GM21619 (cell line): ENCODE results near the gene AADACL4.

Source experiments
- ATAC-seq: cut with Tn5 transposase; IDR thresholded peaks from one replicate; pipeline ENCODE4 v1.9.1; 2021; ENCODE audit not compliant: unreplicated experiment

The AADACL4 gene

GRCh38 chr1:12643785-12644184 is at the start of gene AADACL4:
AADACL4 (plus strand) TSS chr1:12644085; CDS start chr1:12644547, 462 bp downstream.
- no peak for ATAC-seq

DNA sequence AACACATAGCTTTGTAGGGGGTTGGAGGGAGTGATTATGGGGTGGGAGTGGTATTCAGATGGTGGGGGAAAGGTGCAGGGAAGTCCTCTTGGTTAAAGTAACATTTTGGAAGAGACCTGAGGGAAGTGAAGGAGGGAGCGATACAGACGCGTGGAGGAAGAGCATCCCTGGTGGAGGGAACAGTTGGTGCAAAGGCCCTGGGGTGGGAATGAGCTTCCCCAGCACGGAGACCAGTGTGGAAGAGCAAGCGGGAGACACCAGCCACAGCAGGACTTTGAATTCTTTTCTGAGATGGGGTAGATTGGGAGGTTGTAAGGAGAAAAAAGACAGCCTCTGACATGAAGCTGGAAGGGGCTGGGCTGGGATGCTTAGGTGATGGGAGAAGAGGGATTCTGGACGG is 49.4 kb upstream of the AADACL4 start:
- ATAC-seq = no peak

DNA sequence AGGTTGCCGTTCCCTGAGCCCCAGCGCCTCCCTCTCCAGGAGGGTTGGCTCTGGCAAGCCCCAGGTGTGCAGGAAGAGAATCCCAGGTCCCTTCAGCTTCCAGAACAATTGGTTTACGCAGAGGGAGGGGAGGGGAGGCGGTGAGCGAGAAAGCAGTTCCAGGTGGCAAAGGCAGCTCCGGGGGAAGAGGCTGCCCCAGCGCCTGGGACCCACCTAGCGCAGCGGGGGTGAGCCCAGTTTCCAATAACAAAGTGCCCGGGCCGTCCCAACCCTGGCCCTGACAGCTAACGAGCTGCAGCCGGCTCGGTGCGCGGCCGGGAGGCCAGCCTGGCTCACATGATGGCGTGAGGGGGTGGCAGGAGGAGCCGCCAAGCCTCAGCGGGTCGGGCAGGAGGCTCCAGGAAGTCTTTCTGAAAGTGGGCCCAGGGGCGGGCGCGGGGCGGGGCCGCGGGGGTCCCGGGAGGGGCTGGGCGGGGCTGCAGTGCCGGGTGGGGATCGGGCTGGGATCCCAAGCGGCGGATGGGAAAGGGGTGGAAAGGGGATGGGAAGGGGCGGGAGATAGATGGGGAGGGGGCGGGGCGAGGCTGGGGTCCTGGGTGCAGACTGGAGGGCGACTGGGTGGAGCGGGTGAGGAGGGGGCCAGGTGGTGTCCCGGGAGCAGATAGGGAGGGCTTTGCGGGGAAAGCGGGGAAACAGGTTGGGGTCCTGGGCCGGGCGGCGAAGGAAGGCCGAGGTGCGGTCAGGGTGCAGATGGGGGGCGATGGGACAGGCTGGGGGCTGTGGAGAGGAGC is 48.7 kb upstream of the AADACL4 start:
- ATAC-seq = no peak

DNA sequence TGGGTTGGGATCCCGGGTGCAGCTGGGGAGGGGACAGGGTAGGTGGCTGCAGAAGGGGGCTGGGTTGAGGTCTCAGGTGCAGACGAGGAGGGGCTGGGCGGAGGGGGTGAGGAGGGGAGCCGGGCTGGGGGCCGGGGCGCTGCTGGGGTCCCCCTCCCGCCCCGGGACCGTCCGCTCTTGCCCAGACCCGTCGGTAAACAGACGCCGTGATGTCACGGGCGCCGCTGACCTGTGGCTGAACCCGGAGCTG is 48.2 kb upstream of the AADACL4 start:
- no peak for ATAC-seq

- peak; percentile 69 for ATAC-seq
Observed at GRCh38 chr1:12596007-12596821, 47.7 kb upstream of the AADACL4 start.

- ATAC-seq = no peak
Observed at GRCh38 chr1:12597792-12598191, 46.1 kb upstream of the AADACL4 start.

- ATAC-seq = no peak
Observed at GRCh38 chr1:12598974-12599373, 44.9 kb upstream of the AADACL4 start.

- ATAC-seq = no peak
Observed at GRCh38 chr1:12599657-12600056, 44.2 kb upstream of the AADACL4 start.

DNA sequence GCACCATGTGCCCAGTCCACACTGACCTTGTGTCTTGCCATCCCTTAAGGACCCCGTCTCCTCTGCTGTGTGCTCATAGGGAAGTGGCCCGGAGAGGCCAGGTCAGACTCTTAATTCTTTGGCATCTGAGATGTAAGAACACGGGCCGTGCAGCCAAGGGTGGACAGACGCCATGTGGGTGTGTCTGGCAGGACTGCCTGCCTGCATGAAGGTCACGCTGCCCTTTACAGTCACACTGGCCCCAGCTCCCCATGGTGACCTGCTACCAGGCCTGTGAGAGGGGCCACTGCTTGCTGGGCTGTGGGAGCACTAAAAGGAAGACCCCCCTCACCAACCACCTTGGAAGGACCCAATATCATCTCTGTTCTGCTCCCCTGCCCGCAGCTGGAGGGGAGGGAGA is 43.5 kb upstream of the AADACL4 start:
- no peak for ATAC-seq

- no peak for ATAC-seq
Observed at GRCh38 chr1:12600880-12601633, 42.8 kb upstream of the AADACL4 start.

DNA sequence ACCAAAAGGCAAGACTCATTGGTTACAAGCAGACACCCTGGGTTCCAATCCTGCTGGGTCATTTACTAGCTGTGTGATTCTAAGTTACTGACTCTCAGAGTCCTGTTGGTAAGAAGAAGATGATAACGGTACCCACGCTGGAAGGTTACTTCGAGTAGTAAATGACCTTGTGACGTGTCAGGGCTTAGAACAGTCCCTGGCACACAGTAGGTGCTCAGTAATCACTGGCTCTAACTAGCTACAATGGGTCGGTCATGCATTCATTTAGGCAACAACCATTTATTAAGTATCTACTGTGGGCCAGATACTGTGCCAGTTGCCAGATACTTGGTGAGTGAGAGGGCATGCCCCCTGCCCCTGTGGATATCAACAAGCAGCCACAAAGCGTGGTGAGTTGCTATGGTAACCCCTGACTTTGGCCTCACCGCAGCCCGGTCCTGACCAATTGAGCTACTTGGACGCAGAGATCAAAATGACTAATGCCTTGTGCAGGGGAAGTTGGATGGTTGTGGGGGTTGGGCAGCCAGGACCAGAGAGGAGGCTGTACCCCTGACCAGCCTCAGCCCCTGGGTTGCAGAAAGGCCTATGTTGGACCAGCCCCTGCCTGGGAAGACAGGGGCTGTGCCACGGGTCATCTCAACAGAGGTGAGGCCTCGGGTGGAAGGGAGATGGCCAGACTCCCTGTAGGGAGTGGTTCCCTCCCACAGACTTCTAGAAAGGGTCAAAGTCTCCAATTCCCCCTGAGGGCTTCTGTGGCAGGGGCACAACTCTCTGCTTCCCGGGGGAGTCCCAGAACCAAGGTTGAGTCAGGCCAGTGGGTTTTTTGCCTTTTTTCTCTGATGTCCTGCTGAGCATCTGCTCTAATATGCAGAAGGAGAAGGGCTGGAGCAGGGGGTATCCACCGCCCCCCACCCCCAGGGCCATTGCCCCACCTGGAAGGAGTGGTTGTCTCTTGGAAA is 41.9 kb upstream of the AADACL4 start:
- ATAC-seq = peak; percentile 56

DNA sequence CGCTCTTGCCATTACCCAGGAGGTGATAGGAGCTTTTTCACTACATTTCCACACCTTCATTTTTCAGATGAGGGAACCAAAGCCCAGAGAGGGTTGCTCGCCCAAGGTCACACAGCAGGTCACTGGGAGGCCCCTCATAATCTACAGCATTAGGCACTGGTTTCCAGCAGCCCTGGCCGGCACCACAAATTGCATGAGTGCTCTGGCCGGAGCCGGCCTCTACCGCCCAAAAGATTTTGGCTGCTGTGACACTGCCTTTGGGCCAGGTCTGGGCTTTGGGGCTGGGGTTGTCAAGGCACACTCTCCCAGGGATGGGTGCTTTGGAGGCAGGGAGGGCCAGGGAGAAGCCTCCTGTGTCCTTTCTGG is 41.2 kb upstream of the AADACL4 start:
- ATAC-seq = no peak

DNA sequence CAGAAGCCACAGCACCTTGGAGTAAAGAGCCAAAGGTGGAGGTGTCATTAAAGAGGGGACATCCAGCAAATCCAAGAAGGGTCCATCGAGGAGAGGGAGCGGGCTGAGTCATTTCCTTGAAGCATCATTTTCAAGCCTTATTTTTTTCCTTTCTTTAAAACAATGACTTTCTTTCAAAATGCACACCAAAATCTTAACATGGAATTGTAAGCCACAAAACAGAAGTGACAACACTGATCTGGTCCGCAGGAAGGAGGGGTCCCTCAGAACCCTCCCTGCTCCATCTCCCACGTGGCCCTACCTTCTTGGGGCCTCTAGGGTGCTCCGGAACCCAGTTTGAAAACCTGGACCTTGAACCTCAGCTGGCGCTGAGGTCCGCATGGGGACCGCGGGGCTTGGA is 40.7 kb upstream of the AADACL4 start:
- ATAC-seq = no peak

DNA sequence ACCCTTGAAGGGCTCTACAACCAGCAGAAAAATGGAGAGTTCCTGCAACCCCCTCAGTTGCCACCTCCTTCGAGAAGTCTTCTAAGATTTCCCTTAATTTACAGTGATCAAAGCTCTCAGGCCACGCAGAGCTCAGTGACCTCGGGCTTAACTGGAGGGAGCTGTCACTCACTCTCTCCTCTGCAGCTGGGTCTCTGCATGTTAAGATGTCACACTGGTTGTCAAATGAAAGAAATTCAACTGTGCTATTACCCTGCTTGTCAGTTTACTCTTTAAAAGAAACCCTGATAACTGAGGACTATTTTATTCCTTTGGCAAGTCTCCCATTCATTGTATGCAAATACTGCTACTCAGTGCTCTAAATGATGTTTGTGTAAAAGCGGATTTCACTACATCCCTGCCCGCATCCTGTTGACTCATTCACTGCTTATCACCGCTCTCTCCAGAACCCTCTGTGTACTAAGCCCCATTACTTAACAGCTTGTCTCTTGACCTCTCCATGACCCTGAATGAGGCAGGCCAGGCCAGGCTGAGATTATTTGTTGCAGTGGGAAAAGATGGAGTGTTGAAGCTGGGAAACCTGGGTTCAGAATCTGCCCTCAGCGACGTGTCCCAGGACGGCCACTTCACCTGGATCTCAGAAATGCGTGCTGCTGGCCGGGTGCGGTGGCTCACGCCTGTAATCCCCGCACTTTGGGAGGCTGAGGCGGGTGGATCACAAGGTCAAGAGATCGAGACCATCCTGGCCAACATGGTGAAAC is 39.6 kb upstream of the AADACL4 start:
- peak; percentile 81 for ATAC-seq

DNA sequence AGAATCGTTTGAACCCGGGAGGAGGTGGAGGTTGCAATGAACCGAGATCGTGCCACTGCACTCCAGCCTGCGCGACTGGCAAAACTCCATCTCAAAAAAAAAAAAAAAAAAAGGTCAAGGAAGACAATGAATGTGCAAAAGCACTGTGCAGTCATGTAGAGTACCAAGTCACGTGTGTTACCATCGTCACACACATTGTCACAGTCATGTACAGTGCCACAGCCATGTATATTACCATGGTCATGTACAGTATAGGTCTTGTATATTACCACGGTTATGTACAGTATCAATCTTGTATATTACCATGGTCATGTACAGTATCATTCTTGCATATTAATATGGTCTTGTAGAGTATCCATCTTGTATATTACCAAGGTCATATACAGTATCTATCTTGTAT is 38.9 kb upstream of the AADACL4 start:
- ATAC-seq = no peak

DNA sequence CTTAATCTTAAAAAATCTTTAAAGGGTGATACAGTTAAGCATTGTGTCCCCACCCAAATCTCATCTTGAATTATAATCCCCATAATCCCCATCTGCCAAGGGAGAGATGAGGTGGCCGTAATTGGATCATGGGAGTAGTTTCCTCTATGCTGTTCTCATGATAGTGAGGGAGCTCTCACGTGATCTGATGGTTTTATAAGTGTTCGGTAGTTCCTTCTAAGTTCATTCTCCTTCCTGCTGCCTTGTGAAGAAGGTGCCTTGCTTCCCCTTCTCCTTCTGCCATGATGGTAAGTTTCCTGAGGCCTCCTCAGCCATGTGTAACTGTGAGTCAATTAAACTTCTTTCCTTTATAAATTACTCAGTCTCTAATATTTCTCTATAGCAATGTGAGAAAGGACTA is 36.6 kb upstream of the AADACL4 start:
- no peak for ATAC-seq

DNA sequence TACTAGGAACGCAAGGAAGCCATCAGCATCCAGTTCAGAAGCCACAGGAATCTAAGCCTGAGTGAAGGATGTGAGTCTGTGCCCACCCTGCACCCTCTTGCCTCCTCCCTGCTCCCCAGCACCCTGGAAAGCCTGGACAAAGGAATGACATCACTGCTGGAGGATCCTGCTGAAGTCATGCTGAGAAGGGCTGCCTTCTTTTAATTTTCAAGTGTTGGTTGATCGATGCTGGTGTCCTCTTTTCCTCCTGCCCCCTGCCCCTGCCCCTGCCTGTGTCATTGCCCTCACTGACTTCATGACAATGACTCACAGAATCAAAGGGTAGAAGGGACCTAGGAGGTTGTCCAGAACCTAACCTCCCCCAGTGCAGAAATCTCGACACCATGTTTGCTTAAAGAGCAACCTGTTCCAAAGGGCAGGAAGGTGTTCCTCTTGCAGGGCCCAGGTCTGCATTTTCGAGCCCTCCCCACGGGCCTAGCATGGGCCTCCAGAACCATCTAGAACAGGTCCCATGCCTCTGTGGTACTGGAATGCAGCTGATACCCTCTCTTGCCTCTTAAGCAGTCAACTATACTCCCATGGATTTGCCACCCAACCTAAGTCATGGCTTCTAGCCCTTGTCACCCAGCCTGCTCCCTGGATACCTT is 35.5 kb upstream of the AADACL4 start:
- ATAC-seq = no peak

- no peak for ATAC-seq
Observed at GRCh38 chr1:12609469-12610003, 34.3 kb upstream of the AADACL4 start.

DNA sequence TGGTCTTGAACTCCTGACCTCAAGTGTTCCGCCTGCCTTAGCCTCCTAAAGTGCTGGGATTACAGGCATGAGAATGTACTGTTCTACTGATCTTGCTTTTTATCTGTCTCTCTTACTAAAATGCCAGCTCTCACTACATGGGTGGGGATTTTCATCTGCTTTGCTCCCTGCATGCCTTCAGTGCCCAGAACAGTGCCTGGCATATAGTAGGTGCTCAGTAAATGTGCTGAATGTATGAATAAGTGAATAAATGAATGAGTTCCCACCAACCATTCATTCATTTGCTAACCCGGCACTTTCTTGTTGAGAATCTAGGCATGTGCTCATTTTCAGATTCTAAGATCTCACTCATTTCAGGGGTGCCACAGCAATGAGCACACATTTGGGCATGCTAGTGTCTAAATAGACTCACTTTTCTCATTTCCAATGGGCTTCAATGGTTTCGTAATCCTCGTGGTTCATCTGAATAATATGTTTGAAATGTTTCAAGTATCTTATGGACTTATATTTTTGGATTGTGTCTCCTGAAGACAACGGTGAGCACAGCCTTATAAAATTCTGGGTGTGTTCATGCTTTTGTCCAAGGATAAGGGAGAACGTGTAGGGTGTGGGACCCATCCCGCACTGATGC is 33.5 kb upstream of the AADACL4 start:
- no peak for ATAC-seq
